WTC11 (cell line): ENCODE measurements around the gene CMKLR1. TPM values are rescaled to one million over a fixed set of nuclear protein-coding genes. Genes with fewer than 3 reads are reported as not detected.

Source experiments
- ATAC-seq: fragments of 200-7000 bp; cut with Tn5 transposase; 2 replicates; pipeline ENCODE4 v1.10.0; 2021; ENCODE audit warnings: mild to moderate bottlenecking, moderate library complexity
- CTCF ChIA-PET: fragments of 300-600 bp; sonication (Branson Sonifier 250); formaldehyde crosslinking; loops from one replicate; lab custom pipeline; 2021; ENCODE audit warnings: antibody characterized with exemption; lab: Charles Lee
- POLR2A ChIA-PET: fragments of 350-600 bp; sonication (Branson Sonifier 250); formaldehyde crosslinking; loops from one replicate; lab custom pipeline; 2021; ENCODE audit warnings: antibody characterized with exemption; lab: Charles Lee
- DNase-seq: peaks from one replicate; pipeline ENCODE4 v3.0.0; 2021; ENCODE audit warnings: low spot score
- H3K27ac Mint-ChIP-seq: 2 replicates; pipeline ENCODE4 v1.8.0; 2021; ENCODE audit warnings: mixed read lengths
- H3K27me3 Mint-ChIP-seq: 2 replicates; pipeline ENCODE4 v1.8.0; 2021; ENCODE audit warnings: low read depth, mild to moderate bottlenecking, moderate library complexity, mixed read lengths
- H3K36me3 Mint-ChIP-seq: 2 replicates; pipeline ENCODE4 v1.8.0; 2021; ENCODE audit warnings: mixed read lengths
- H3K4me1 Mint-ChIP-seq: 2 replicates; pipeline ENCODE4 v1.8.0; 2022; ENCODE audit warnings: mixed read lengths
- H3K4me3 Mint-ChIP-seq: 2 replicates; pipeline ENCODE4 v1.8.0; 2021; ENCODE audit warnings: mild to moderate bottlenecking, moderate library complexity, mixed read lengths
- H3K9me3 Mint-ChIP-seq: 2 replicates; pipeline ENCODE4 v1.8.0; 2021; ENCODE audit warnings: mixed read lengths
- AFF4 ChIP-seq: sonication (generic); formaldehyde crosslinking; IDR thresholded peaks from 2 replicates; pipeline ENCODE4 v1.8.1; 2023; ENCODE audit warnings: mild to moderate bottlenecking, missing genetic modification reagents, borderline replicate concordance
- ATF2 ChIP-seq: sonication (generic); formaldehyde crosslinking; IDR thresholded peaks from 2 replicates; pipeline ENCODE4 v1.8.1; 2022; ENCODE audit warnings: low read depth, missing genetic modification reagents, borderline replicate concordance
- ELF4 ChIP-seq: sonication (generic); formaldehyde crosslinking; IDR thresholded peaks from 2 replicates; pipeline ENCODE4 v1.8.1; 2022; ENCODE audit warnings: low read depth, mild to moderate bottlenecking, moderate library complexity, missing genetic modification reagents
- ETV6 ChIP-seq: sonication (generic); formaldehyde crosslinking; IDR thresholded peaks from 2 replicates; pipeline ENCODE4 v1.8.1; 2022; ENCODE audit warnings: mild to moderate bottlenecking, missing genetic modification reagents
- FOXJ3 ChIP-seq: sonication (generic); formaldehyde crosslinking; IDR thresholded peaks from 2 replicates; pipeline ENCODE4 v1.9.0; 2021; ENCODE audit warnings: missing genetic modification reagents, mild to moderate bottlenecking, borderline replicate concordance
- MLX ChIP-seq: sonication (generic); formaldehyde crosslinking; IDR thresholded peaks from 2 replicates; pipeline ENCODE4 v1.8.1; 2023; ENCODE audit warnings: mild to moderate bottlenecking, missing genetic modification reagents, moderate library complexity
- OVOL2 ChIP-seq: fragments of 250-450 bp; sonication (Bioruptor Pico); IDR thresholded peaks from 2 replicates; pipeline ENCODE4 v1.9.0; 2021; ENCODE audit warnings: mild to moderate bottlenecking, borderline replicate concordance
- PREB ChIP-seq: sonication (generic); formaldehyde crosslinking; IDR thresholded peaks from 2 replicates; pipeline ENCODE4 v1.8.1; 2022; ENCODE audit warnings: mild to moderate bottlenecking, missing genetic modification reagents, moderate library complexity, borderline replicate concordance
- RELA ChIP-seq: sonication (generic); formaldehyde crosslinking; IDR thresholded peaks from 2 replicates; pipeline ENCODE4 v1.8.1; 2022; ENCODE audit warnings: missing genetic modification reagents, mild to moderate bottlenecking, borderline replicate concordance
- SMAD4 ChIP-seq: sonication (generic); formaldehyde crosslinking; IDR thresholded peaks from 2 replicates; pipeline ENCODE4 v1.8.0; 2022; ENCODE audit warnings: mild to moderate bottlenecking, missing genetic modification reagents
- SOX15 ChIP-seq: fragments of 250-450 bp; sonication (Bioruptor Pico); IDR thresholded peaks from 2 replicates; pipeline ENCODE4 v1.9.0; 2021; ENCODE audit warnings: mild to moderate bottlenecking
- STAT6 ChIP-seq: sonication (generic); formaldehyde crosslinking; conservative IDR thresholded peaks from 2 replicates; pipeline ENCODE4 v1.8.1; 2023; ENCODE audit warnings: mild to moderate bottlenecking, low read depth, missing genetic modification reagents, moderate library complexity
- ZNF263 ChIP-seq: sonication (generic); formaldehyde crosslinking; IDR thresholded peaks from 2 replicates; pipeline ENCODE4 v1.8.1; 2022; ENCODE audit warnings: low read depth, mild to moderate bottlenecking, moderate library complexity, missing genetic modification reagents
- ZNF317 ChIP-seq: sonication (generic); formaldehyde crosslinking; IDR thresholded peaks from 2 replicates; pipeline ENCODE4 v1.8.1; 2023; ENCODE audit warnings: low read depth, mild to moderate bottlenecking, moderate library complexity, missing genetic modification reagents, borderline replicate concordance
- ZNF416 ChIP-seq: fragments of 250-450 bp; sonication (Bioruptor Pico); IDR thresholded peaks from 2 replicates; pipeline ENCODE4 v1.9.0; 2021; ENCODE audit warnings: mild to moderate bottlenecking, inconsistent platforms
- ZNF512 ChIP-seq: sonication (generic); formaldehyde crosslinking; IDR thresholded peaks from 2 replicates; pipeline ENCODE4 v1.8.1; 2022; ENCODE audit warnings: missing genetic modification reagents, borderline replicate concordance
- ZNF671 ChIP-seq: fragments of 250-450 bp; sonication (Bioruptor Pico); IDR thresholded peaks from 2 replicates; pipeline ENCODE4 v1.8.0; 2021; ENCODE audit warnings: mild to moderate bottlenecking
- total RNA-seq: library from RNA; stranded (reverse); gene quantifications from 3 replicates; pipeline ENCODE4 v1.2.3, GENCODE V29; 2021
- TF ChIP-seq, protein P1 (sequence below): sonication (generic); formaldehyde crosslinking; IDR thresholded peaks from 2 replicates; pipeline ENCODE4 v1.8.0; 2022; ENCODE audit warnings: mild to moderate bottlenecking, missing genetic modification reagents

The CMKLR1 gene
- total RNA-seq, 1 experiment from 2014 or later, result 1.6 TPM

DNA sequence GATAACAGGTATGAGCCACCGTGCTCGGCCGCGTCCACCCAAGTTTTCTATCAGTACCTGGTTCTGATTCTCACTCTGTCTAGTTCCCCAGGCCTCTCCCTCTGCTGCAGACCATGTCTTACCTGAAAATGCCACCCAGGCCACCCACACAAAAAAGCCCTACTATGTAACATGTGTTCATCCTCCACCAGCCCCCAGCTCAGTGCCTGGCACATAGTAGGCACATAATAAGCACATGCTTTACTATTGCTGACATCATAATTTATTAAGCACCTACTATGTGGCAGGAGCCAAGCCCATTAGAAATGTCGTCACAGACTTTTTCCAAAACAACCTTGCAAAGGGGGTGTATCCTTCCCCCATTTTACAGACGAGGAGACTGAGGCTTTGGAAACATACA is 37.8 kb downstream of the CMKLR1 start (continued):
- TF ChIP-seq ATF2 (CRISPR knock-in tag) (no peak), ZNF671 (CRISPR knock-in tag) (no peak)

GRCh38 chr12:108299980-108300696 is 39.0 kb downstream of the CMKLR1 start:
- no peaks in the 10 kb centered on the region for H3K36me3 Mint-ChIP-seq
- CTCF ChIA-PET, result no interaction called here

More at GRCh38 chr12:108299980-108300696, 39.0 kb downstream of the CMKLR1 start:
- POLR2A ChIA-PET, result no interaction called here
- Mint-ChIP-seq H3K27ac (no peak overlapping the region), H3K9me3 (0 out of 2 replicates have a peak, but pooled peaks cover 3% of the 10 kb centered on the region), H3K4me1 (peaks cover 37% of the 10 kb centered on the region), H3K27me3 (no peaks in the 10 kb centered on the region), H3K4me3 (no peak overlapping the region)
- ATAC-seq (no peak), DNase-seq (no peak)
- TF ChIP-seq ZNF416 (CRISPR knock-in tag) (no peak), FOXJ3 (CRISPR knock-in tag) (no peak), OVOL2 (CRISPR knock-in tag) (no peak), MLX (CRISPR knock-in tag) (no peak), RELA (CRISPR knock-in tag) (no peak), SMAD4 (CRISPR knock-in tag) (no peak), ETV6 (CRISPR knock-in tag) (no peak), STAT6 (CRISPR knock-in tag) (no peak), ELF4 (CRISPR knock-in tag) (no peak), ZNF512 (CRISPR knock-in tag) (no peak), SOX15 (no peak), AFF4 (CRISPR knock-in tag) (no peak), ZNF317 (CRISPR knock-in tag) (no peak), ZNF263 (CRISPR knock-in tag) (no peak), PREB (CRISPR knock-in tag) (no peak)
- TF ChIP-seq, protein P1, sequence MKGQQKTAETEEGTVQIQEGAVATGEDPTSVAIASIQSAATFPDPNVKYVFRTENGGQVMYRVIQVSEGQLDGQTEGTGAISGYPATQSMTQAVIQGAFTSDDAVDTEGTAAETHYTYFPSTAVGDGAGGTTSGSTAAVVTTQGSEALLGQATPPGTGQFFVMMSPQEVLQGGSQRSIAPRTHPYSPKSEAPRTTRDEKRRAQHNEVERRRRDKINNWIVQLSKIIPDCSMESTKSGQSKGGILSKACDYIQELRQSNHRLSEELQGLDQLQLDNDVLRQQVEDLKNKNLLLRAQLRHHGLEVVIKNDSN (CRISPR knock-in tag), result no peak
